VCaP (cell line): Measurements from ENCODE around the gene CNOT4.

ENCODE experiments used
- H3K27ac ChIP-seq: fragments of 450-650 bp; 2 replicates; pipeline ENCODE4 v1.5.1; 2017
- CTCF ChIP-seq: fragments of 450-650 bp; conservative IDR thresholded peaks from 2 replicates; pipeline ENCODE4 v1.5.1; 2017; ENCODE audit warnings: mild to moderate bottlenecking, moderate library complexity

CNOT4 gene

GRCh38 chr7:135374736-135375135 is 135.2 kb downstream of the CNOT4 start:
- no peak for TF ChIP-seq CTCF
- H3K27ac ChIP-seq, result no peak overlapping the region

- no peak for TF ChIP-seq CTCF
- H3K27ac ChIP-seq, result no peak overlapping the region
These were observed 137.7 kb downstream of the CNOT4 start for GRCh38 chr7:135372222-135372621.

- no peak for TF ChIP-seq CTCF
- no peak overlapping the region for H3K27ac ChIP-seq
These were observed 139.2 kb downstream of the CNOT4 start for GRCh38 chr7:135370656-135371055.

DNA sequence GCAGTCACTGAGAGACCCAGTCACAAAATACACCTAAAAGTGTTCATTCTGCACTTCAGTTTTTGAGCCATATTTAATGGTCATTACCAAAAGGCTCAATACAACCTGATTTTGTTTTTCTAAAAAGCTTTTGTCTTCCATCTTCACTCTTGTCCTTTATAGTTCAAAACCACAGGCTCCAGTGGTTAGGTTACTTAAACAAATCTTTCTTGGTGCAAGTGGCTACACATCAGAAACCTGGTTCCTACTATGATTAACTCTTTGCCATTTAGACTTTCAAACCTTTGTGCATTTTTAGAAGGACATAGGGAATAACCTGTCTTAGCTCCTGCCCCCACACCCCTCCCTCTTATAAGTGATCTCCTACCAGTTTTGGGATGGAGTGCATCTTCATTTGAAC is 140.5 kb downstream of the CNOT4 start:
- peak overlapping the region; percentile 37; the same call in 1 of the 2 replicates for H3K27ac ChIP-seq
- no peak for TF ChIP-seq CTCF

DNA sequence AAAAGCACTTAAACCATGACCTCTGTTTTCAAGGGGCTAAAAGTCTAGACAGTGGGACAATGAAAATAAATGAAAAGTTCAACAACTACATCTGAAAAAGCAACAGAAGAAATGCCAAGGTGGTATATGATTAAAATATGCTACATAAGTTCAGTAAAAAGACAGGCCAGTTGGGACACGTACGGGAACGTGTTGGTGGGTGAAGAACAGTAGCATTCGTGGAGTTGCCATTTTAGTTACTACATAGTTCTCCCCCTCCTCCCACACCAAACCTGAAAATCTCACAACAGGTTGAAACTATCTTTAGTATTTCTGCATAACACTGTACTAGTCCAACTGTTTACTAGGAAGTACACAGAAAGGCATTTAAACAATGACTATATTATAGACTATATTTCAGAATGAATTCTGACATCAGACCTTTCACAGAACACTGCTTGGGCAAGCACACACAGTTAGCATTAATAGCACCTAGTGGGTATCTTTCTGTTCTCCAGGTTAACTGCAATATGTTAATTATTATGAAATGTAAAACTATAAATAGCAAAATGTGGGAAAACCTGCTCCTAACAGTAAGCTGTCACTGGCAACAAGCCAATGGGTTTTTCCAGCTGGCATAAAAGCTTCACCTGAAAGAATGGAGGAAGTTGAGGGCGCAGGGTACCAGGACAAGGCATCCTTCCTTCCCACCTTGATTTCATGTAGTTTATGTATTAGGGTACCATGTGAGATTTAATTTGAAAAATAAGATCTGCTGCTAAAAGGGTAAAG is 141.3 kb downstream of the CNOT4 start:
- H3K27ac ChIP-seq, result peak overlapping the region; percentile 37; the same call in 1 of the 2 replicates
- no peak for TF ChIP-seq CTCF

- no peak overlapping the region for H3K27ac ChIP-seq
- no peak for TF ChIP-seq CTCF
These were observed 142.9 kb downstream of the CNOT4 start for GRCh38 chr7:135366843-135367508.

- no peak for TF ChIP-seq CTCF
- no peak overlapping the region for H3K27ac ChIP-seq
These were observed 144.2 kb downstream of the CNOT4 start for GRCh38 chr7:135365721-135366120.
